Measurements from ENCODE around the gene LSM14A.
"Not testable (repeated sequence)": the region's sequence is repeated elsewhere in the genome, so short reads cannot be mapped to it uniquely, and the experiment has no call there.

Gene LSM14A

DNA sequence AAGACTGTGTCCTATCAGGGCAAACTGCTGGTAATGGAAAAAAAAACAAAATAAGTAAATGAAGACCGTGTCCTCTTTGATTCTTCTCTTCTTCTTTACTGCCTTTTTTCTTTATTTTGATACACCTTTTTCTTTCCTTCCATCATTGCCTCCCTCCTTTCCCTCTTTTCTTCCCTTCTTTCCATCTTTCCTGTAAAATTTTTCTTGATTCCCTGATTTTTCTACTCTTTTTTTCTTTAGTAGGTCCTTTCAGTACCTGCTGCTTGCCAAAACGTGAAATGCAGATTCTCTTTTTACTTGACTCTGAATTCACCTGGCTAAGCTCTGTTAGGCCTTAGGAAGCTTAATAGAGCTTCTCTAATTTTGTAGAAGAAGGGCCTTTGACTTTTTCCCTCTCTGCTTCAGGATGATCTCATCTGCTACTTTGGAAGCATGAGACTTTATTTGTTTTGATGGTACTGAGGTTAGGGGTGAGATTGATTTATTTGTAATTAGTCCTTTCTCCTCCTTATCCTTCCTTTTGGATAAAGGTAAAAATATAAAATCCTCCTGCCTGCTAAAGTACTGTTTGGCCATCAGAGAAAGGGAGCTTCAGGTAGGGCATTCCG, 19.2 kb downstream of the LSM14A start:
- Histone ChIP-seq H3K36me3 (ENCODE audit: insufficient read depth, low read length) (peaks cover 13% of the 10 kb centered on the region), H2AFZ (ENCODE audit: low read length, unreplicated experiment) (no peak overlapping the region), H3K27me3 (ENCODE audit: insufficient read depth, low read length) (no peaks in the 10 kb centered on the region), H3K79me2 (ENCODE audit: control insufficient read depth, insufficient read depth, low read length, unreplicated experiment) (peaks cover 69% of the 10 kb centered on the region), H3K4me3 (ENCODE audit: low read depth, low read length) (no peak overlapping the region), H3K27ac (ENCODE audit: low read depth, low read length) (no peak overlapping the region), H3K4me1 (ENCODE audit: control insufficient read depth, insufficient read depth, low read length, unreplicated experiment) (peaks cover 10% of the 10 kb centered on the region)

DNA sequence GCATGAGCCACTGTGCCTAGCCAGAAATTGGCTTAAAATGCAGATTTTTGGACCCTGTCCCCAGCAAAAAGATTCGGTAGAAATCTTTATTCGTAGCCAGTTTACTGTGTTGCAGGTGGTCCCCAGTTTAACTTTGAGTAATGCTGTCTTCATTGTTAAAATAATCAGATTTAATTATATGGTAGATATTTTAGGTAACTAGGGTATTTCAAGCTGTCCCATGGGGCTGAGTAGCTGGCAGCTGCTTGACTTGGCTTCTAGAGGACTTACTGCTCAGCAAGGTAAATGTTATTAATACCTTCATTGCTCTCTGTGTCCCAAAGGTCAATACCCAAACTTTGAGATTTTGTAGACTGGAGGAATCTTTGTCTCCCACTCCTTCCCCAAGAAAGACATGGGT, 21.1 kb downstream of the LSM14A start:
- no peaks in the 10 kb centered on the region for H3K27me3 ChIP-seq (ENCODE audit: insufficient read depth, low read length)
- H3K79me2 ChIP-seq (ENCODE audit: control insufficient read depth, insufficient read depth, low read length, unreplicated experiment) = peaks cover 55% of the 10 kb centered on the region
- H2AFZ ChIP-seq (ENCODE audit: low read length, unreplicated experiment) = no peak overlapping the region
- no peak overlapping the region for H3K27ac ChIP-seq (ENCODE audit: low read depth, low read length)
- H3K36me3 ChIP-seq (ENCODE audit: insufficient read depth, low read length) = peaks cover 24% of the 10 kb centered on the region
- no peak overlapping the region for H3K4me3 ChIP-seq (ENCODE audit: low read depth, low read length)
- peaks cover 10% of the 10 kb centered on the region for H3K4me1 ChIP-seq (ENCODE audit: control insufficient read depth, insufficient read depth, low read length, unreplicated experiment)

DNA sequence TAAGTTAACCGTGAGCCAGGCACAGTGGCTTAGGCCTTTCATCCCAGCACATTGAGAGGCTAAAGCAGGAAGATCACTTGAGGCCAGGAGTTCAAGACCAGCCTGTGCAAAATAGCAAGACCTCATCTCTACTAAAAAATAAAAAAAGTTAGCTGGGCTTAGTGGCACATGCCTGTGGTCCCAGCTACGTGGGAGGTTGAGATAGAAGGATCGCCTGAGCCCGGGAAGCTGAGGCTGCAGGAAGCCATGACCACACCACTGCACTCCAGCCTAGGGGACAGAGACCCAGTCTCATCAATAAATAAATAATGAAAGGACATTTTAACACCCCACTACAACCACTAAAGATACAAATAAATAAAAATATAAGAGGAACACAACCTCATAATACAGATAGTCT, 21.6 kb downstream of the LSM14A start:
- Histone ChIP-seq H3K36me3 (ENCODE audit: insufficient read depth, low read length) (peaks cover 24% of the 10 kb centered on the region), H3K27me3 (ENCODE audit: insufficient read depth, low read length) (no peaks in the 10 kb centered on the region), H3K4me1 (ENCODE audit: control insufficient read depth, insufficient read depth, low read length, unreplicated experiment) (peaks cover 10% of the 10 kb centered on the region), H3K79me2 (ENCODE audit: control insufficient read depth, insufficient read depth, low read length, unreplicated experiment) (peaks cover 51% of the 10 kb centered on the region), H3K27ac (ENCODE audit: low read depth, low read length) (no peak overlapping the region), H3K4me3 (ENCODE audit: low read depth, low read length) (no peak overlapping the region), H2AFZ (ENCODE audit: low read length, unreplicated experiment) (no peak overlapping the region)

DNA sequence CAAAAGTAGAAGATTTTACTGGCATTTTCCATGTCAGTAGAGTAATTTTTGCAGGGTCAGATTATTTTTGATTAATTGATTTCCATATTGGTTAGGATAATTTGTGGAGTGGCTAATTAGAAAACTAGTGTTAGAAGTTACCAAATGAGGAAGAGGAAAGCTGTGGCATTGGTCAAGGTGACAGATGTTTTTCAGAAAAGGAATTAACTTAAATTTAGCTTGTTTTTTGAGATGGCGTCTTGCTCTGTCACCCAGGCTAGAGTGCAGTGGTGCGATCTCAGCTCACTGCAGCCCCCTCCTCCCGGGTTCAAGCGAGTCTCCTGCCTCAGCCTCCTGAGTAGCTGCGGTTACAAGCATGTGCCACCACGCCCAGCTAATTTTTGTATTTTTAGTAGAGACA, 28.8 kb downstream of the LSM14A start:
- Histone ChIP-seq H3K27ac (ENCODE audit: low read depth, low read length) (no peak overlapping the region), H3K4me1 (ENCODE audit: control insufficient read depth, insufficient read depth, low read length, unreplicated experiment) (peaks cover 6% of the 10 kb centered on the region), H3K36me3 (ENCODE audit: insufficient read depth, low read length) (peaks cover 12% of the 10 kb centered on the region), H3K79me2 (ENCODE audit: control insufficient read depth, insufficient read depth, low read length, unreplicated experiment) (peaks cover 7% of the 10 kb centered on the region), H3K27me3 (ENCODE audit: insufficient read depth, low read length) (no peaks in the 10 kb centered on the region), H3K4me3 (ENCODE audit: low read depth, low read length) (no peak overlapping the region), H2AFZ (ENCODE audit: low read length, unreplicated experiment) (no peak overlapping the region)

DNA sequence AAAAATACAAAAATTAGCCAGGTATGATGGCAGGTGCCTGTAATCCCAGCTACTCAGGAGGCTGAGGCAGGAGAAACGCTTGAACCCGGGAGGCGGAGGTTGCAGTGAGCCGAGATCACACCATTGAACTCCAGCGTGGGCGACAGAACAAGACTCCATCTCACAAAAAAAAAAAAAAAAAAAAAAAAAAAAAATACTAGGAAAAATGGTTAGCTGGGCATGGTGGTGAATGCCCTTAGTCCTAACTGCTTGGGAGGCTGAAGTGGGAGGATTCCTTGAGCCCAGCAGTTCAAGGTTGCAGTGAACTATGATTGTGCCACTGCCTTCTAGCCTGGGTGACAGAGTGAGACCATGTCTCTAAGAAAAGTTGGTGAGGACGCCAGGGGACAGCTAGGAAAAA, 33.0 kb downstream of the LSM14A start:
- not testable (repeated sequence) for H3K36me3 ChIP-seq (ENCODE audit: insufficient read depth, low read length); H3K79me2 ChIP-seq (ENCODE audit: control insufficient read depth, insufficient read depth, low read length, unreplicated experiment); H3K27ac ChIP-seq (ENCODE audit: low read depth, low read length)

DNA sequence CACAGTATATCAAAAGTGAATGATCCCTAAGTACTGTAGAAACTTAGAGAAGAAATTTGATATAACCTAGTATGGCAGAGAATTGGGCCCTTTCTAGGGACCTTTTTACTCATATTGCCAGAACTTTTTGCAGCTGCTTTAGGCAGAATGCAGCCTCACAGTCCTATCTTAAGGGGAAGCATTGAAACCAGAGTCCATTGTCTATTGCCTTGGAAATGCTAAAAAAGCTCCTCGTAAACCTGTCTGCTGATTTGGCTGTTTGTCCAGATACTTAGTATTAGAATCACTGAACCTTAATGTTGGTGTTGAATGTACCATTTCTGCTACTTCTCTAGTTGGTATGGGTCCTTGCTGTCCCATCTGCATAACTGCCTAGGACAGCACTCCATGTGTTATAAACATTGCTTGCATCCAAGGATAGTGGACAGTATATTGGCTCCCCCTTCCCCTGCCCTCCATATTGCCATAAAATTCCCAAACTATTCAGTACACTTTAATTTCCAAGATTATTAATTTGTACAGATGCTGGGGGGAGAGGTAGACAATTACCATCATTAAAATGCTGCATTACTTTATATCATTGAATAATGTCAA, 36.1 kb downstream of the LSM14A start:
- H3K79me2 ChIP-seq (ENCODE audit: control insufficient read depth, insufficient read depth, low read length, unreplicated experiment) = no peaks in the 10 kb centered on the region
- H3K4me3 ChIP-seq (ENCODE audit: low read depth, low read length) = no peak overlapping the region
- H2AFZ ChIP-seq (ENCODE audit: low read length, unreplicated experiment) = no peak overlapping the region
- H3K27me3 ChIP-seq (ENCODE audit: insufficient read depth, low read length) = no peaks in the 10 kb centered on the region
- H3K4me1 ChIP-seq (ENCODE audit: control insufficient read depth, insufficient read depth, low read length, unreplicated experiment) = no peaks in the 10 kb centered on the region
- H3K36me3 ChIP-seq (ENCODE audit: insufficient read depth, low read length) = peaks cover 2% of the 10 kb centered on the region; the same call in 1 of the 2 replicates
- H3K27ac ChIP-seq (ENCODE audit: low read depth, low read length) = no peak overlapping the region

More for the DNA sequence above, 33.0 kb downstream of the LSM14A start:
- H3K4me1 ChIP-seq (ENCODE audit: control insufficient read depth, insufficient read depth, low read length, unreplicated experiment); H3K27me3 ChIP-seq (ENCODE audit: insufficient read depth, low read length); H3K4me3 ChIP-seq (ENCODE audit: low read depth, low read length); H2AFZ ChIP-seq (ENCODE audit: low read length, unreplicated experiment): not testable (repeated sequence)

DNA sequence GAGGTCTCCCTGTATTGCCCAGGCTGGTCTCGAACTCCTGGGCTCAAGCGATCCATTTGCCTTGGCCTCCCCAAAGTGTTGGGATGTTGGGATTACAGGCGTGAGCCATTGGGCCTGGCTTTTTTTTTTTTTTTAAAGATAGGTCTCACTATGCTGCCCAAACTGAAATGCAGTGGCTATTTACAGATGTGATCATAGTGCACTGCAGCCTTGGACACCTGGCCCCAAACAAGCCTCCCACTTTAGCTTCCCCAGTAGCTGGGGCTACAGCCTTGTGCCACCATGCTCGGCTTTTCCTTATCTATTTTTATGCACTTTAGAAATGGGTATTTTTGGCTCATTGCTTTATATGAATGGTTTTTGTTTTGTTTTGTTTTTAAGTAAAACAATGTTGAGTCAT, 37.4 kb downstream of the LSM14A start:
- H3K36me3 ChIP-seq (ENCODE audit: insufficient read depth, low read length) = peaks cover 4% of the 10 kb centered on the region; the same call in 1 of the 2 replicates
- no peaks in the 10 kb centered on the region for H3K79me2 ChIP-seq (ENCODE audit: control insufficient read depth, insufficient read depth, low read length, unreplicated experiment)
- H3K27ac ChIP-seq (ENCODE audit: low read depth, low read length) = no peak overlapping the region
- no peak overlapping the region for H3K4me3 ChIP-seq (ENCODE audit: low read depth, low read length)
- no peaks in the 10 kb centered on the region for H3K27me3 ChIP-seq (ENCODE audit: insufficient read depth, low read length)
- H3K4me1 ChIP-seq (ENCODE audit: control insufficient read depth, insufficient read depth, low read length, unreplicated experiment) = no peaks in the 10 kb centered on the region
- H2AFZ ChIP-seq (ENCODE audit: low read length, unreplicated experiment) = no peak overlapping the region

DNA sequence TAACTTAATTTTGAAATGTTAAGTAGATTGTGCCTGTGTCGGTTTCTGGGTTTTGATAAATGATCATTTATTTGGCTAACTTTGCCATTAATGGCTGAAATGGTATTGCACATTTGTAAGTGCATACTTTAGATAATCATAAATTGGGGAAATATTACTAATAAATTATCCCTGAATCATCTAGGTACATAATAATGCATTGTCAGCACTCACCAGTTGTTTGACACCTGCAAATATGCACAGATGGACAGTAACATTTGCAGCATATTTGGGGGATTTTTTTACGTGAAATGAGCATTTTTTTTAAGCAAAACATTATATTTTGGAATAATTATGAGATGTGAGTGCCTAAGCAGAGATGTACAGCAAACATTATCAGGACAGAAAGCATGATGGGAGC, 41.0 kb downstream of the LSM14A start:
- no peaks in the 10 kb centered on the region for H3K79me2 ChIP-seq (ENCODE audit: control insufficient read depth, insufficient read depth, low read length, unreplicated experiment)
- peaks cover 4% of the 10 kb centered on the region; the same call in 1 of the 2 replicates for H3K36me3 ChIP-seq (ENCODE audit: insufficient read depth, low read length)

DNA sequence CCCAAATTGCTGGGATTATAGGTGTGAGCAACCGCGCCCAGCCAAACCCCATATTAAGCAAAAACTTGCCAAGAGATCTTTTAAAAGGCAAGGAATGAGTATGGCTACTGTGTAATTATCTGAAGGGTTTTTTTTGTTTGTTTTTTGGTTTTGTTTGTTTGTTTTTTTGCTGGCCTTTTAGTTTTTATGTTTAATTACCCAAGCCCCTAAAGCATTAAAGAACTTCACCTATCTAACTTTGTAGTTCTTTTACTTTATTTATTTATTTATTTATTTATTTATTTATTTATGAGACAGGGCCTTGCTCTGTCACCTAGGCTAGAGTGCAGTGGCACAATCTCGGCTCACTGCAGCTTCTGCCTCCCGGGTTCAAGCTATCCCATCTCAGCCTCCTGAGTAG, 41.7 kb downstream of the LSM14A start:
- Histone ChIP-seq H3K36me3 (ENCODE audit: insufficient read depth, low read length) (peaks cover 4% of the 10 kb centered on the region; the same call in 1 of the 2 replicates), H2AFZ (ENCODE audit: low read length, unreplicated experiment) (no peak overlapping the region), H3K27ac (ENCODE audit: low read depth, low read length) (no peak overlapping the region), H3K4me3 (ENCODE audit: low read depth, low read length) (no peak overlapping the region), H3K79me2 (ENCODE audit: control insufficient read depth, insufficient read depth, low read length, unreplicated experiment) (no peaks in the 10 kb centered on the region), H3K4me1 (ENCODE audit: control insufficient read depth, insufficient read depth, low read length, unreplicated experiment) (peaks cover 17% of the 10 kb centered on the region), H3K27me3 (ENCODE audit: insufficient read depth, low read length) (no peaks in the 10 kb centered on the region)

More for the DNA sequence above, 41.0 kb downstream of the LSM14A start:
- Histone ChIP-seq H3K27me3 (ENCODE audit: insufficient read depth, low read length) (no peaks in the 10 kb centered on the region), H3K4me3 (ENCODE audit: low read depth, low read length) (no peak overlapping the region), H3K27ac (ENCODE audit: low read depth, low read length) (no peak overlapping the region), H2AFZ (ENCODE audit: low read length, unreplicated experiment) (no peak overlapping the region), H3K4me1 (ENCODE audit: control insufficient read depth, insufficient read depth, low read length, unreplicated experiment) (peaks cover 10% of the 10 kb centered on the region)

DNA sequence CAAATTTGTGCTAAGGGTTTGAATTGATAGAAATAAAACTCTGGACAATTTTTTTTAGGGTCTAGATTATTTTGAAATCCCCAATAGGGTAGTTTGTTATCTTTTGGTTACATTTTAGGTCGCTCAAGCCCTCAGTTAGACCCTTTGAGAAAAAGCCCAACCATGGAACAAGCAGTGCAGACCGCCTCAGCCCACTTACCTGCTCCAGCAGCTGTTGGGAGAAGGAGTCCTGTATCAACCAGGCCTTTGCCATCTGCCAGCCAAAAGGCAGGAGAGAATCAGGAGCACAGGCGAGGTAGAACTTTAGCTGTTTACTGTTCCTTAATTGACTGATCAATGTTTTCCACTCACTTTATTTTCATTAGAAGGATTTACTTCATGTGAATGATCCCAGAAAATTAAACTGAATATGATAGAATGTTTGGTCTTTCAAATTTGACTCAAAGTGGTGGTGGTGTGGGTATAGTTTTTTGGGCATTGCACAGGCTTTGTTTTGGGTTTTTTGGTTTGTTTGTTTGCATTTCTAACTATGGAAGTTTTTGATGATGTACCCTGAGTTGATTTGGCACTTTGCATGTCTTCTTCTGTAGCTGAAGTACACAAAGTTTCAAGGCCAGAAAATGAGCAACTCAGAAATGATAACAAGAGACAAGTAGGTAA, 42.8 kb downstream of the LSM14A start:
- Histone ChIP-seq H3K27me3 (ENCODE audit: insufficient read depth, low read length) (no peaks in the 10 kb centered on the region), H3K27ac (ENCODE audit: low read depth, low read length) (no peak overlapping the region), H3K4me1 (ENCODE audit: control insufficient read depth, insufficient read depth, low read length, unreplicated experiment) (peaks cover 17% of the 10 kb centered on the region), H3K36me3 (ENCODE audit: insufficient read depth, low read length) (peaks cover 4% of the 10 kb centered on the region; the same call in 1 of the 2 replicates), H3K79me2 (ENCODE audit: control insufficient read depth, insufficient read depth, low read length, unreplicated experiment) (no peaks in the 10 kb centered on the region), H2AFZ (ENCODE audit: low read length, unreplicated experiment) (no peak overlapping the region), H3K4me3 (ENCODE audit: low read depth, low read length) (no peak overlapping the region)

DNA sequence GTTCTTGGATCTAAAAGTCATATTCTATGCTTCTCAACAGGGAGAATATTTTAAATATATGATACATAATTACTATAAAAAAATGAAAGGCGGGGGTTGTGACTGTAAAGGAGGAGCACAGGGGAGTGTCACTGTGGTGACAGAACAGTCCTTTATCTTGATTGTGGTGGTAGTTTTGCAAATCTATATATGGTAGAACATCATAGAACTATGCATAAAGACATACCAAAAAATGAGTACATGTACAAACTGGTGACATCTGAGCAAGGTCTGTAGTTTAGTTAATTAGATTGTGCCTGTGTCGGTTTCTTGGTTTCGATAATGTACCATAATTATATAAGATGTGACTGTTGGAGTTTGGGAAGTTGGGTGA, 43.3 kb downstream of the LSM14A start:
- Histone ChIP-seq H3K4me3 (ENCODE audit: low read depth, low read length) (no peak overlapping the region), H3K36me3 (ENCODE audit: insufficient read depth, low read length) (peaks cover 4% of the 10 kb centered on the region; the same call in 1 of the 2 replicates), H3K27ac (ENCODE audit: low read depth, low read length) (no peak overlapping the region), H3K79me2 (ENCODE audit: control insufficient read depth, insufficient read depth, low read length, unreplicated experiment) (no peaks in the 10 kb centered on the region), H3K4me1 (ENCODE audit: control insufficient read depth, insufficient read depth, low read length, unreplicated experiment) (peaks cover 17% of the 10 kb centered on the region), H2AFZ (ENCODE audit: low read length, unreplicated experiment) (no peak overlapping the region), H3K27me3 (ENCODE audit: insufficient read depth, low read length) (no peaks in the 10 kb centered on the region)
